ENCODE results near the gene CACNA2D3.

The CACNA2D3 gene

DNA sequence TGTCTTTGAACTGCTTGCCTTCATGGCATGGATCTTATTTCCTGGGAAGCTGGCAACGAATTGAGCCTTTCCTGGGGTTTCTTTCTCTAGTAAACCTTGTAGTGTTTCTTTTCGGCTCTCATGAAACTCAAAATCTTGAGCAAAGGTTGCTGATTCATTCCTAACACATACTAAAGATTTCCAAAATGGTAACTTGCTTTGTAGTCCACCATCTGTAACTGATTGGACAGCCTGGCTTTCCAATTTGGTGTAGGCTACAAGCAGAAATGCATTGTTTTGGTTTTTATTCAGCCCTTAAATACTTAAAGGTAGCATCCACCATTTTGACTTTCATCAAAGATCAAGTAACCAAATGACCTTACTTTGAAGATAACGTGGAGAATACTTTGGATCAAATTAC, 767.4 kb downstream of the CACNA2D3 start:
- TF ChIP-seq FOXP2 (optimal IDR thresholded peaks at IDR 0.05; ENCODE audit: borderline replicate concordance, extremely low read depth, extremely low read length, insufficient read depth) (no peak), TAF1 (IDR thresholded peaks at IDR 0.05; ENCODE audit: borderline replicate concordance, insufficient read depth, low read length) (no peak), POLR2AphosphoS5 (IDR thresholded peaks at IDR 0.05; ENCODE audit: low read depth, low read length) (no peak), SIN3A (IDR thresholded peaks at IDR 0.05; ENCODE audit: borderline replicate concordance, insufficient read depth, low read length) (no peak)
- TF ChIP-seq, protein P1, sequence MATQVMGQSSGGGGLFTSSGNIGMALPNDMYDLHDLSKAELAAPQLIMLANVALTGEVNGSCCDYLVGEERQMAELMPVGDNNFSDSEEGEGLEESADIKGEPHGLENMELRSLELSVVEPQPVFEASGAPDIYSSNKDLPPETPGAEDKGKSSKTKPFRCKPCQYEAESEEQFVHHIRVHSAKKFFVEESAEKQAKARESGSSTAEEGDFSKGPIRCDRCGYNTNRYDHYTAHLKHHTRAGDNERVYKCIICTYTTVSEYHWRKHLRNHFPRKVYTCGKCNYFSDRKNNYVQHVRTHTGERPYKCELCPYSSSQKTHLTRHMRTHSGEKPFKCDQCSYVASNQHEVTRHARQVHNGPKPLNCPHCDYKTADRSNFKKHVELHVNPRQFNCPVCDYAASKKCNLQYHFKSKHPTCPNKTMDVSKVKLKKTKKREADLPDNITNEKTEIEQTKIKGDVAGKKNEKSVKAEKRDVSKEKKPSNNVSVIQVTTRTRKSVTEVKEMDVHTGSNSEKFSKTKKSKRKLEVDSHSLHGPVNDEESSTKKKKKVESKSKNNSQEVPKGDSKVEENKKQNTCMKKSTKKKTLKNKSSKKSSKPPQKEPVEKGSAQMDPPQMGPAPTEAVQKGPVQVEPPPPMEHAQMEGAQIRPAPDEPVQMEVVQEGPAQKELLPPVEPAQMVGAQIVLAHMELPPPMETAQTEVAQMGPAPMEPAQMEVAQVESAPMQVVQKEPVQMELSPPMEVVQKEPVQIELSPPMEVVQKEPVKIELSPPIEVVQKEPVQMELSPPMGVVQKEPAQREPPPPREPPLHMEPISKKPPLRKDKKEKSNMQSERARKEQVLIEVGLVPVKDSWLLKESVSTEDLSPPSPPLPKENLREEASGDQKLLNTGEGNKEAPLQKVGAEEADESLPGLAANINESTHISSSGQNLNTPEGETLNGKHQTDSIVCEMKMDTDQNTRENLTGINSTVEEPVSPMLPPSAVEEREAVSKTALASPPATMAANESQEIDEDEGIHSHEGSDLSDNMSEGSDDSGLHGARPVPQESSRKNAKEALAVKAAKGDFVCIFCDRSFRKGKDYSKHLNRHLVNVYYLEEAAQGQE (IDR thresholded peaks at IDR 0.05; ENCODE audit: insufficient read depth in 1 of 2, low read depth in 2 of 2, low read length in 2 of 2), result no peak

DNA sequence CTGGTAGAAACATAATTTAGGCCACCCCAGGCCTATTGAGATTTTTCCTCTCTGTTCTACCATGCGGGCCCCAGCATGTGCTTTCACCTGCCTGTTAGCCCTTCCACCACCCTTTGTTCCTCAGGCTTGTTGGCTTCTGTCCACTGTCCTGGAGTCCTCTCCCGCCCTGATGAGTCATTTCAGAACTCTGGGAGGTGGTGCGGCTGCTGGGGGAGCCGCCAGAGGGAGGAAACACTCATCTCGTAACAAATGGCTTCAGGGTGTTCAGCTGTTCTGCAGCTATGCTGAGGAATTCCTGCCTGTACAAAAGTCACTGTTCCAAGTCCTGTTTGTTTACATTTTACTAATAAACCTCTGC, 769.2 kb downstream of the CACNA2D3 start:
- no peak for TF ChIP-seq FOXP2 (optimal IDR thresholded peaks at IDR 0.05; ENCODE audit: borderline replicate concordance, extremely low read depth, extremely low read length, insufficient read depth)
- TF ChIP-seq, protein P1 (IDR thresholded peaks at IDR 0.05; ENCODE audit: insufficient read depth in 1 of 2, low read depth in 2 of 2, low read length in 2 of 2), result peak; percentile 44 to 77; a peak in 2 of 4 replicates
- TF ChIP-seq POLR2AphosphoS5 (IDR thresholded peaks at IDR 0.05; ENCODE audit: low read depth, low read length), result no peak
- no peak for TF ChIP-seq SIN3A (IDR thresholded peaks at IDR 0.05; ENCODE audit: borderline replicate concordance, insufficient read depth, low read length)
- TF ChIP-seq TAF1 (IDR thresholded peaks at IDR 0.05; ENCODE audit: borderline replicate concordance, insufficient read depth, low read length), result no peak

DNA sequence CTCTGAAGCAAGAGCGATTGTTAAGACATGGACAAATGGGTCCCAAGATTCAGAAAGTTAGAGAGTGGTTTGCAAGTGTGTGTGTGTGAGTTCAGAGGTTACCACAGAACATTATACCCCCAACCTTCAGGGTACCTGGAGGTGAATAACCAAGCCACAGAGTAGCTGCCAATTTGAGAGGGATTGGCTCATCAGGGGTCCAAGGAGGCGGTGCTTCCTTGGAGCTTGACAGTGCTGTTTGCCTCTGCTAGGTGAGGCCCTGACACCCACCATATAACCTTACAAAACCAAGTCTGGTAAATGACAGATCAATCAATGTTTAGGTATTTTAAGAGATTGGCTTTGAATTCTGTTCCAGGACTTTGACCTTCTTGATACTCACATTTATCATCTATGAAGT, 769.8 kb downstream of the CACNA2D3 start:
- TF ChIP-seq, protein P1 (IDR thresholded peaks at IDR 0.05; ENCODE audit: insufficient read depth in 1 of 2, low read depth in 2 of 2, low read length in 2 of 2), result no peak
- TF ChIP-seq POLR2AphosphoS5 (IDR thresholded peaks at IDR 0.05; ENCODE audit: low read depth, low read length), result no peak
- TF ChIP-seq FOXP2 (optimal IDR thresholded peaks at IDR 0.05; ENCODE audit: borderline replicate concordance, extremely low read depth, extremely low read length, insufficient read depth), result no peak
- TF ChIP-seq SIN3A (IDR thresholded peaks at IDR 0.05; ENCODE audit: borderline replicate concordance, insufficient read depth, low read length), result no peak
- no peak for TF ChIP-seq TAF1 (IDR thresholded peaks at IDR 0.05; ENCODE audit: borderline replicate concordance, insufficient read depth, low read length)

DNA sequence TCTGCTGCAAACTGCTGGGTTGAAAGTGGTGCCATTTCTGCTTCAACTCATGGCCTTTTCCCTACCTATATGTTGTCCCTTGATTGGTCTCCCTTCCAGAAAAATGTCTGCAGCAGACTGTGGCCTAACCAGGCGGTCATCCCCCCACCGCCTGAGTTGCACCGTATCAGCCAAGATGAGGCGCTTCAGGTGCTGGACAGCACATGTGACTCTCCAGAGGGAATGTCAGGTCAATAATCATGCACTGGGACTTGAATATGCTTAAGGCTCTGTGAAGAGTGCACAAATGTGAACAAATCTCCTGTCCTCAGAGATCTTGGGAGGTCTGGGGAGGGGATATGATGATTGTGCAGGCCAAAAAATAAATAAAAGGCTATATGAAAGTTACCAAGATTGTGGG, 773.3 kb downstream of the CACNA2D3 start:
- TF ChIP-seq POLR2AphosphoS5 (IDR thresholded peaks at IDR 0.05; ENCODE audit: low read depth, low read length) (no peak), FOXP2 (optimal IDR thresholded peaks at IDR 0.05; ENCODE audit: borderline replicate concordance, extremely low read depth, extremely low read length, insufficient read depth) (no peak)
- TF ChIP-seq, protein P1 (IDR thresholded peaks at IDR 0.05; ENCODE audit: insufficient read depth in 1 of 2, low read depth in 2 of 2, low read length in 2 of 2), result peak in 1 of 2 experiments; percentile 53; a peak in 1 of 4 replicates
